WI38 (cell line): ENCODE data around the gene ATAD3A.

ENCODE experiments used
- H3K4me3 ChIP-seq: 2 replicates; pipeline ENCODE4 v1.5.1; 2011; ENCODE audit warnings: low read depth, mild to moderate bottlenecking, control low read depth, low read length
- TF ChIP-seq, protein P1 (sequence below): IDR thresholded peaks from 2 replicates; pipeline ENCODE4 v1.5.1; 2012; ENCODE audit warnings: low read depth, mild to moderate bottlenecking, control low read depth, low read length

Gene ATAD3A

DNA sequence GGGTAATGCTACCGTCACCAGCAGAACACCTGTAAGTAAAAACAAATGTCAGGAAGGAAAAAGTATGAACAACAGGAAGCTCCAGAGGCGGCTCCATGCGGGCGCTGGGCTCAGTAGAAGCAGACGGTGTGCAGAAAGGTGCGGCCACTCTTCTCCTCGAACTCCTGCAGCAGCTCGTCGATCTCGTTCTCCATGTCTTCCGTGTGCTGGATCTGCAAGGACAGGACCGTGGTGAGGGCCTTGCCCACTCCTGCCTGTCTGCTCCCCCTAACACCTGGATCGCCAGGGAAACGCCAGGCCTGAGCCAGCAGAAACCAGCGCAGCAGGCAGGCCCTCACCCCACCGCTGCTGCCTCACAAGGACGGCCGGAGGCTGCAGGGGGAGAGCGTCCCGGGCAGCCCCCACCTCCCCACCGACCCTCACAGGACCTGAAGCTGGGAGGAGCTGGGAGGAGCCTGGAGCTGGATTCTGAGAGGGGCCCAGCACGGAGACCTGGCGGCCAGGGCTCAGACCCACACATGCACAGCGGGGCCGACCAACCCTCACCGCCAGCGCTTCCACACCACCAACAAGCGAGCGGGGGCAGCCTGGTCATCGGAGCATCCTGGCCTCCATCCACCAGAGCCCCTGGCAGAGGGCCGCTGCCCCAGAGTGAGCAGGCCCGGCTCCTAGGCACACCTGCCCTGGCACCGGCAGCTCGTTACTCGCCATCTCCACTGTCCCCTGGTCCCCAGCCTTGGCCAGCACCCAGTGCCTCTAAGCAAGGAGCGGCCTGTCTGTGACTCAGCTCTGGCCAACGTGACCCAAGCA lies 30.2 kb downstream of the ATAD3A start:
- no peak overlapping the region for H3K4me3 ChIP-seq
- TF ChIP-seq, protein P1, sequence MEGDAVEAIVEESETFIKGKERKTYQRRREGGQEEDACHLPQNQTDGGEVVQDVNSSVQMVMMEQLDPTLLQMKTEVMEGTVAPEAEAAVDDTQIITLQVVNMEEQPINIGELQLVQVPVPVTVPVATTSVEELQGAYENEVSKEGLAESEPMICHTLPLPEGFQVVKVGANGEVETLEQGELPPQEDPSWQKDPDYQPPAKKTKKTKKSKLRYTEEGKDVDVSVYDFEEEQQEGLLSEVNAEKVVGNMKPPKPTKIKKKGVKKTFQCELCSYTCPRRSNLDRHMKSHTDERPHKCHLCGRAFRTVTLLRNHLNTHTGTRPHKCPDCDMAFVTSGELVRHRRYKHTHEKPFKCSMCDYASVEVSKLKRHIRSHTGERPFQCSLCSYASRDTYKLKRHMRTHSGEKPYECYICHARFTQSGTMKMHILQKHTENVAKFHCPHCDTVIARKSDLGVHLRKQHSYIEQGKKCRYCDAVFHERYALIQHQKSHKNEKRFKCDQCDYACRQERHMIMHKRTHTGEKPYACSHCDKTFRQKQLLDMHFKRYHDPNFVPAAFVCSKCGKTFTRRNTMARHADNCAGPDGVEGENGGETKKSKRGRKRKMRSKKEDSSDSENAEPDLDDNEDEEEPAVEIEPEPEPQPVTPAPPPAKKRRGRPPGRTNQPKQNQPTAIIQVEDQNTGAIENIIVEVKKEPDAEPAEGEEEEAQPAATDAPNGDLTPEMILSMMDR: no peak

DNA sequence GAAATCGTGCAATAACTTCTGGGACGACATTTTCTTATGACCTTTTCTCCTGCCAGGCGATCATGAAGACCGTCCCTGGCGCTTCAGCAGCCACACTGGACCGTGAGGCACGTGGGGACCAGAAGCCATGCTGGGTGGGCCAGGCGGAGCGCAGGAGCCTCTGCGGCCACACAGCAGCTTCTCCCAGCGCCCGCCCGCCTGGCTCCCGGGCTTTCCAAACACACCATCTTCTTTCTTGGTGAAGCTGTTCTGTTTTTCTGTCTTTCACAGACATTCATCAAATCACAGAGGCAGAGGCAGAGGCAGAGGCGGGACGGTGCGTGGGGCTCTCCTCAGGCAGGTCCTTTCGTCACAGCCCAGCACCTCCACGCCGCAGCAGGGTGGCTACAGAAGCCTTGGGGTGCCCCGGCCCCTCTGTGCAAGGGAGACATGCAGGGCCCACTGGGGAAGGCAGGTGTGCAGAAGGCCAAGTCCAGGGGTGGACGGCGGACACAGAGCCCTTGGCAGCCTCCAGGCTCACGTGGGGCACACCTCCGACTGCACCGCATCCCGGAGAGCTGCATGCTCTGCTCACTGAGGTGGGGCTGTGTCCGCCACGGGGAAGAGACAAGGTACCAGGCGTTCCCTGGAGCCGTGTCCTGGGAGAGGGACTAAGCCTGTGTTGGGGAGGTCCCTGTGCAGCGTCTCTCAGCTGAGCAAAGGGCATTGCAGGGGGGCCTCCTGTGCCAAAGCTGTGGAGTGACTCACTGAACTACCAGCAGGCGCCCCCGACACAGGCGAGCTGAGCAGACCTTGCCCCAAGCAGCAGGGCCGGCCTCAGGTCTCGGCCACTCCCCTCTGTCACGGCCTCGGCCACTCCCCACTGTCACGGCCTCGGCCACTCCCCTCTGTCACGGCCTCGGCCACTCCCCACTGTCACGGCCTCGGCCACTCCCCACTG lies 31.1 kb downstream of the ATAD3A start:
- TF ChIP-seq, protein P1: no peak

DNA sequence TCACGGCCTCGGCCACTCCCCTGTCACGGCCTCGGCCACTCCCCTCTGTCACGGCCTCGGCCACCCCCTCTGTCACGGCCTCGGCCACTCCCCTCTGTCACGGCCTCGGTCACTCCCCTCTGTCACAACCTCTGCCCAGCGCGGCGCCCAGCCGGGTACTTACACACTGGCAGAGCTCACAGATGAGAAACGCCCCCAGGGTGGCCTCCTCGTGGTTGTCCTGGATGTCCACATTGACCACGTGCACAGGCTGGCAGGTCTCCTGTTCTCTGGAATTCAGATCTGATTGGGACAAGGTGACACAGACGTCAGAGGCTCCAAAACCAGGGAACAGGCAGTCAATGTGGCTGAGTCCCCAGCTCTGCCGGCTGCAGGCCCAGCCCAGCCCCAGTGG lies 31.7 kb downstream of the ATAD3A start:
- TF ChIP-seq, protein P1: no peak
- no peak overlapping the region for H3K4me3 ChIP-seq

More for the DNA sequence above, 31.1 kb downstream of the ATAD3A start:
- H3K4me3 ChIP-seq: no peak overlapping the region

DNA sequence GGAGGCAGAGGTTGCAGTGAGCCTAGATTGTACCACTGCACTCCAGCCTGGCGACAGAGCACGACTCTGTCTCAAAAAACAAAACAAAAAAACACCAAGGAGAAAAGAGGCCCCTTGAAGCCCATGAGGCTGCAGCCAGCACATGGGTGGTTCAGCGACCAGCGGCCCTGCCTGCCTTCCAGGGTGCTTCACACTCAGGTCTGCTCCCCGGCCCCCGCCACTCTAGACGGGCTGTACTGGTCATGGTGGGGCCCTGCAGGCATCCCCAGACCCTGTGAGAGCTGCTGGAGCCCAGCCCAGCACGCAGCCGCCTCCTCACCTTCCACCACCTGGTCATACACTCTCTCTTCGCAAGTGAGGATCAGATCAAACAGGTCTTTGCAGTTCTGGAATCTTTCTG lies 32.6 kb downstream of the ATAD3A start:
- TF ChIP-seq, protein P1: no peak
- H3K4me3 ChIP-seq: no peak overlapping the region

DNA sequence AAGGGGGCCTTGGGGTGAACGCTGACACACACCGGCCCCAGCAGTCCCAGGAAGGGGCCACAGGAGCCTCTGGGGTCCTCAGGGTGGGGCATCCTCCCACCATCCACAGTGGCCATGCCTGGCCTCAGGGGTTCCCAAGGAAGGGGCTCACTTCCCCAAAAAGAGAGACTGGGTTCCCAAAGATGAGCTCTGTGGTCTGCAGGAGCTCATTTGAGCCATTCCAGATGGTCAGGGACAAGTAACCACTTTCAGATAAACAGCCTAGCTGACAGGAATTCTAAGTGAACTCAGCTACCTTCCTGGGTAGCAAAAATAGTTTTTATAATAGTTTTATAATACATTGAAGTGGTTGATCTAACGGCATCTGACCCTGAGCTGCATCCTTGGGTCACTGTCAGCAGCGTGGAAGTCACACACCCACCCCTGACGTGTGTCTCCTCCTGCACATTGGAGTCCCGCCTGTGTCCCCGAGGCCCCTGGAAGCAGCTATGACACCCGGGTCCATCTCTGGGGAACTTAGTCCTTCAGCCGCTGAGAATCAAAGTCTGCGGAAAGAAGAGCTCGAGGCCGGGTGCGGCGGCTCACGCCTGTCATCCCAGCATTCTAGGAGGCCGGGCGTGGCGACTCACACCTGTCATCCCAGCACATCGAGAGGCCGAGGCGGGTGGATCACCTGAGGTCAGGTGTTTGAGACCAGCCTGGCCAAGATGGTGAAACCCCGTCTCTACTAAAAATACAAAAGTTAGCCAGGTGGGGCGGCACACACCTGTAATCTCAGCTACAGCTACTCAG lies 34.2 kb downstream of the ATAD3A start:
- H3K4me3 ChIP-seq: no peak overlapping the region
- TF ChIP-seq, protein P1: no peak

DNA sequence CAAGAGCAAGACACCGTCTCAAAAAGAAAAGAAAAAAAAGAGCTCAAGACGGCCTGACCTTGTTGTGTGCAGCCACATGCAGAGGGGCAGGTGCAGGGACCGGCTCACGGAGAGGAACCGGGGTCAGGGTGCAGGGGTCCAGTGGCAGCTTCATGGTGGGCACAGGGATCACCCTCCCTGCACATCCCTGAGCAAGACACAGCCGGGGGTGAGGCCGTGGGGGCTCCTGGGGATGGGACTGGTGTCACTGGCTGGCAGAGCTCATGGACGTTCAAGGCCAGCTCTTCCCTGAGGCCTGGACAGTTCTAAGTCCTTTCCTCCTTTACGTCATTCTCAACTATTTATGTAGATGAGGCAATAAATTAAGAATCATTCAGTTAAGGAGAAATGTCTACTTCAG lies 35.0 kb downstream of the ATAD3A start:
- TF ChIP-seq, protein P1: no peak
- H3K4me3 ChIP-seq: no peak overlapping the region
